Epithelial cell of proximal tubule (primary cell): ENCODE measurements around the gene ACO1. TPM values are rescaled to one million over a fixed set of nuclear protein-coding genes. Genes with fewer than 3 reads are reported as not detected.

Source experiments
- DNase-seq: peaks from one replicate; pipeline ENCODE4 v3.0.0-alpha.2; 2011; ENCODE audit warnings: low read depth
- H3K4me3 ChIP-seq: 2 replicates; pipeline ENCODE4 v1.5.1; 2011; ENCODE audit warnings: low read depth, mild to moderate bottlenecking, low read length
- total RNA-seq: library from RNA; depleted of rRNA; stranded (reverse); fragments of >200 nt; gene quantifications from 2 replicates; pipeline ENCODE4 v1.2.3, GENCODE V29; 2015
- TF ChIP-seq, protein P1 (sequence below): conservative IDR thresholded peaks from 2 replicates; pipeline ENCODE4 v1.5.1; 2012; ENCODE audit warnings: low read depth, mild to moderate bottlenecking, low read length

The ACO1 gene
- 41.2 and 66.8 TPM in 2 replicates for total RNA-seq

DNA sequence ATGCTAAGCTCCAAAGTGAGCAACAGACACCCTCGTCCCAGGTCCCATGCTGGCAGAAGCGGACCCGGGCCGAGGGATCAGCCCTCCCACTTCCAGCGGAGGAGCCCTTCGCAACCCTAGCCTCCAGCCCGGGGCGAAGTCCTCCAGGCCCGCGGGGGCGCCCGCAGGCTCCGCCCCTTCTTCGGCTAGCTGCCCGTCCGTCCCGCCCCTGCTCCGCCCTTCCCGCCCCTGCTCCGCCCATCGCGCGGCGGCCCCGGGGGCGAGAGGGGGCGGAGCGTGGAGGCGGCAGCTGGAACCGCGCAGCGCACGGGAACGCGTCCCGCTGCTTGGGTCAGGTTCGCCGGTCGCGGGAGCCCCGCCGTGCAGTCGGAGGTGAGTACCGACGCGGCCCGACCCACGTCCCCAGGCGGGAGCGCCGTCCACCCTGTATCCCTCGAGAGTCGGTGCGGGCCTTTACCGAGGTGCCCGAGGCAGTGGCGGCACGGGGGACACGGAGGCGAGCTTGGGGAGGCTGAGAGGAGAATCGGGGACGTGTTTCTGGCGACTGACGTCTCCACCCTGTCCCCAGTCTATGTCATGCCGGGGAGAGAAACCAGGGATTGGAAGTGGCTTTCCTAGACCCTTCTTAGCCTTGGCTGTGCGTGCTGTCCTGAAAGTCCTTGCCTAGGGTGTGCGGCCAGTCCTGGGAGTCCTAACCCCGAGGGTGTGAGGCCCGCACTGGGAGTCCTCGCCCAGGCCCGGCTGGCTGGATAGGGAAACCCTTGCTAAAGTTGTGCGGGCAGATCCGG, at the start of gene ACO1:
TSS of gene ACO1 (plus strand) at position 280 of the 788 bp plus-strand sequence. CDS start 20,864 bp downstream, outside the sequence.
- H3K4me3 ChIP-seq = peak within 1 kb of the TSS; percentile 96
- TF ChIP-seq, protein P1, sequence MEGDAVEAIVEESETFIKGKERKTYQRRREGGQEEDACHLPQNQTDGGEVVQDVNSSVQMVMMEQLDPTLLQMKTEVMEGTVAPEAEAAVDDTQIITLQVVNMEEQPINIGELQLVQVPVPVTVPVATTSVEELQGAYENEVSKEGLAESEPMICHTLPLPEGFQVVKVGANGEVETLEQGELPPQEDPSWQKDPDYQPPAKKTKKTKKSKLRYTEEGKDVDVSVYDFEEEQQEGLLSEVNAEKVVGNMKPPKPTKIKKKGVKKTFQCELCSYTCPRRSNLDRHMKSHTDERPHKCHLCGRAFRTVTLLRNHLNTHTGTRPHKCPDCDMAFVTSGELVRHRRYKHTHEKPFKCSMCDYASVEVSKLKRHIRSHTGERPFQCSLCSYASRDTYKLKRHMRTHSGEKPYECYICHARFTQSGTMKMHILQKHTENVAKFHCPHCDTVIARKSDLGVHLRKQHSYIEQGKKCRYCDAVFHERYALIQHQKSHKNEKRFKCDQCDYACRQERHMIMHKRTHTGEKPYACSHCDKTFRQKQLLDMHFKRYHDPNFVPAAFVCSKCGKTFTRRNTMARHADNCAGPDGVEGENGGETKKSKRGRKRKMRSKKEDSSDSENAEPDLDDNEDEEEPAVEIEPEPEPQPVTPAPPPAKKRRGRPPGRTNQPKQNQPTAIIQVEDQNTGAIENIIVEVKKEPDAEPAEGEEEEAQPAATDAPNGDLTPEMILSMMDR = no peak
- DNase-seq = no peak

DNA sequence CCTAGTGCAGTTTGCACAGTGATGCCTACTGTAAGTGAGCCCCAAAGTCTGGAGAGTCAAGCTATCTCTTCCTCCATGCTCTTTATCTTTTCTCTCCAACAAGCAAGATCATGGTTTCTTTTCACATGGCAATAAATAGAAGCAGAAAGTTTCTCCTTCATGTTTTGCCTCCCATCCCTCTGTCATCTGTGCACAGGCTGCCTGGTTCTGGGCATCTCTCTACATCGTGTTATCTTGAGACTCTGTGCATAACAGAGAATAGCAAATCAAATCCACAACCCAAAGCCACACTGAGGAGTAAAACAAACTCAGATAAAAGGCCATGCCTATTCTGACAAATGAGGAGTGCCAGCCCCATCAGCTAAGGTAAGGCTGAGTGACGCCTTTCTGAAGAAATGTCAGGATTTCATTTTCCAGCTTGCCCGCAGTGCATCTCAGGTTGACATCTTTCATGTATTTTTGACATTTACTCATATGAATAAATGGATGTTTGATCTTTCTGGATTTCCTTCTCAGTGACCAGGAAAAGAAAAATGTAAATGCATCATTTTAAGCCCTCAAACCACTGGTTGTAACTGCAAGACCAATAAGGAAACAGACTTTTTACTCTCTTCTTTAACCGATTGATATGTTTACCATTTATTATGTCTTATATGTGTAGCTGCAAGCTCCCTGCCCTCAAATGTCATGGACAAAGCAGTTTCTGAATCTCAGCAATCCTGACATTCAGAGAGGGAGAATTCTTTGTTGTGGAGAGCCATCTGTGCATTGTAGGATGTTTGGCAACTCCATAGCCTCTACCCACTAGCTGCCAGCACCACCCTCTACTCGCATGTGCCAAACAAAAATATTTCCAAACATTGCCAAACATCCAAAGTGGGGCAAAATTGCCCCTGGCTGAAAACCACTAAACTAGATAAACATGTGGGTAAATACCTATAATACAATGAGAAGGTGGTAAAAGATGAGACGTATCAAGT, 49.2 kb upstream of the ACO1 start:
- DNase-seq = no peak
- no peak overlapping the region for H3K4me3 ChIP-seq
- TF ChIP-seq, protein P1 = no peak

DNA sequence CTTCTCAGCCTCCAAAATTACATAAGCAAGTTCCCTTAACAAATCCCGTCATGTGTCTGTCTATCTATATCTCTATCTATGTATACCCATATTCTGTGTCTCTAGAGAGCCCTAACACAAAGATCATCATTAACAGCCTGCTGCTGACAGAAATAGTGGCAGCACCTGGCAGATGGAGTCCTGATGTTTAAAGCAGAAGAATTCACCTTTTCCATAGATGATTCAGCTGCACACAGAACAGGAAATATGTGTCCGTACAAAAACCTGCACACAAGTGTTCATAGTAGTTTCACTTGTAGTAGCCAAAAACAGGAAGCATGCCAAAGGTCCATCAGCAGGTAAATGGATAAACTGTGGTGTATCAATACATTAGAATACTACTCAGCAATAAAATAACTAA, 45.0 kb upstream of the ACO1 start:
- H3K4me3 ChIP-seq = no peak overlapping the region
- TF ChIP-seq, protein P1 = no peak
- DNase-seq = no peak

DNA sequence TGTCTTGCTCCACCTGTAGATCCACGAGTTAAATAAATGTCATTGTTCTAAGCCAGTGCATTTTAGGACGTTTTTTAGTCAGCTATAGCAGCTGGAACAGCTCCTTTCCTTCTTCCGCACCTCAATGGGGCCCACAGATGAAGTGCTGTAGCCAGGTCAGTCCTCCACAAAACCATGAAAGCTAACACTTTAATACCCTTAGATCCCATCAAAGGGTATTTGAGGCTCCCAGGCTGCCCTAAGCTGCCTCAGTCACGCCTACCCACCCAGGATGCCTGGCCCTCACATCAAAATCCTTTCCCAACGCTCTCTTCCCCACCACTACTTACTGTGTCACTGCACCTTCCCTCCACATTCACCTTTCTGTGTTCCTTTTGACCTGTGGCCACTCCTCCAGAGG, 44.1 kb upstream of the ACO1 start:
- TF ChIP-seq, protein P1 = no peak
- H3K4me3 ChIP-seq = no peak overlapping the region
- DNase-seq = no peak

DNA sequence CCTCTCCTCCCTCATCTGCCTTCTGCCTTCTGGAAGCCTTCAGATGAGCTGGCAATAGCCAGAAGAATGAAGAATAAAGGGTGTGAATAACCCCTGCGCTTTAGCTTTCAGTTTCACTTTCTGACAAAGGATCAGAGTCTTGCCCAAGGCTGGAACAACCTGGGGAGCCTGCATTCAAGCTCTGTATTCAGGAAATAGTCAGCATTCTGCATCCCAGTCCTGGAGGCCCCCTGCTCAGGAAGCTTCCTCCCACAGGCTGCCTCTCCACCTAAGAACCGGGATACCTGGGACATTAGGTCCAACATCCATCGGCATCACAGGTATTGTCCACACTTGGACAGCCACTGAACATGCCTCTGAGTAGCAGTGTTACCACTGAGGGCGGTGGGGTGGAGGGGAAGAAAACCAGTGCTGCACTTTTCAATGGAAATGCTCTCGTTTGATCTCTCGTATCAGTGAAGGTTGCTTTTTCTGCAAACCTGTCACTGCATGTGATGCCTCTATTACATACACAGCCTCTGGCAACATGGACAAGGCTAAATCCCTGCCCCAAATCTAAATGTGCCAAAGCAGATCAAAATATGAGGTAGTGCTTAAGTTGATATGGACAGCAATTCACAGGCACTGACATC, 39.8 kb upstream of the ACO1 start:
- DNase-seq = no peak
- TF ChIP-seq, protein P1 = no peak
- no peak overlapping the region for H3K4me3 ChIP-seq

DNA sequence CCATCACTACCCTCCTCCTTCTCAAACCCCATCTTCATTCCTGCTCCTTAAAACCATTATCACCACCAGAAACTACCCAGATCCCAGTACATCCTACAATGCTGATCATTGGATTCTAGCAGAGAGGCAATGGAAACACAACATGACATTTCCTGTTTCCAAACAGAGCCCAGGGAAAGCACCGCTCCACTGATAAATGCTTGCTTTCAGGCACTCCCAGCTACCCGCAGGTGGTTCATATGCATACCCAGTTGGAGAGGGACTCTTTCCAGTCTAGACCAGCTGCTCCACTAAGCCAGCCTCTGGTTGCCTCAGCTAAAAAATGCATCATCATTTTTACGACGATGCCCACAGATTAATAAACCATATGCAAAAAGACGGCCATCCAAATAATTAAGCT, 39.2 kb upstream of the ACO1 start:
- H3K4me3 ChIP-seq = no peak overlapping the region
- TF ChIP-seq, protein P1 = no peak
- no peak for DNase-seq
